Neural cell (in vitro differentiated cells): ENCODE data around the gene OR52E8. TPM values are rescaled to one million over a fixed set of nuclear protein-coding genes. Genes with fewer than 3 reads are reported as not detected.

Experiments used
- H2AFZ ChIP-seq: fragments of 200-600, 300-800 bp; sonication (generic), shearing (Covaris generic); 2 replicates; pipeline ENCODE4 v1.6.0; 2014; ENCODE audit warnings: low read depth, mild to moderate bottlenecking, antibody characterized with exemption, low read length, moderate library complexity
- H3F3A ChIP-seq: fragments of 200-600 bp; shearing (Covaris generic); 2 replicates; pipeline ENCODE4 v1.6.1; 2016; ENCODE audit warnings: mild to moderate bottlenecking, moderate library complexity, mixed read lengths, antibody characterized with exemption, low read length; ENCODE audit not compliant: insufficient read depth, poor library complexity, severe bottlenecking
- H3K27ac ChIP-seq: fragments of 200-600, 300-800 bp; sonication (generic), shearing (Covaris generic); 2 replicates; pipeline ENCODE4 v1.5.1; 2014; ENCODE audit warnings: mild to moderate bottlenecking, low read length, moderate library complexity
- H3K27me3 ChIP-seq: fragments of 300-800, 200-600 bp; sonication (generic), shearing (Covaris generic); 2 replicates; pipeline ENCODE4 v1.6.0; 2014; ENCODE audit warnings: mild to moderate bottlenecking, low read depth, low read length, moderate library complexity; ENCODE audit not compliant: insufficient read depth
- H3K36me3 ChIP-seq: fragments of 300-800, 200-600 bp; sonication (generic), shearing (Covaris generic); 2 replicates; pipeline ENCODE4 v1.5.1; 2014; ENCODE audit warnings: mild to moderate bottlenecking, antibody characterized with exemption, low read length, moderate library complexity; ENCODE audit not compliant: insufficient read depth
- H3K4me2 ChIP-seq: fragments of 300-800, 200-600 bp; sonication (generic), shearing (Covaris generic); 2 replicates; pipeline ENCODE4 v1.6.0; 2014; ENCODE audit warnings: mild to moderate bottlenecking, low read length
- H3K4me3 ChIP-seq: fragments of 300-800, 200-600 bp; sonication (generic), shearing (Covaris generic); 2 replicates; pipeline ENCODE4 v1.5.1; 2014; ENCODE audit warnings: mild to moderate bottlenecking, low read length, moderate library complexity
- H3K79me2 ChIP-seq: fragments of 200-600 bp; shearing (Covaris generic); replicated peaks from 2 replicates; pipeline ENCODE4 v1.6.0; 2014; ENCODE audit warnings: mild to moderate bottlenecking, low read length, moderate library complexity; ENCODE audit not compliant: insufficient read depth
- H3K9ac ChIP-seq: fragments of 300-800, 200-600 bp; sonication (generic), shearing (Covaris generic); 2 replicates; pipeline ENCODE4 v1.6.1; 2016; ENCODE audit warnings: mild to moderate bottlenecking, low read length, mixed read lengths
- H3K9me2 ChIP-seq: fragments of 200-600 bp; shearing (Covaris generic); 2 replicates; pipeline ENCODE4 v1.6.1; 2016; ENCODE audit warnings: mild to moderate bottlenecking, low read length, mixed read lengths; ENCODE audit not compliant: insufficient read depth
- H3K9me3 ChIP-seq: fragments of 200-600, 300-800 bp; sonication (generic), shearing (Covaris generic); 2 replicates; pipeline ENCODE4 v1.6.1; 2016; ENCODE audit warnings: mild to moderate bottlenecking, mixed run types, low read length, moderate library complexity, mixed read lengths
- H4K20me1 ChIP-seq: fragments of 200-600 bp; shearing (Covaris generic); 2 replicates; pipeline ENCODE4 v1.6.1; 2016; ENCODE audit warnings: mild to moderate bottlenecking, mixed run types; ENCODE audit not compliant: insufficient read depth
- CTCF ChIP-seq: fragments of 450-650 bp; IDR thresholded peaks from 2 replicates; pipeline ENCODE4 v1.5.1; 2014; ENCODE audit warnings: antibody characterized with exemption, mild to moderate bottlenecking, moderate library complexity; ENCODE audit not compliant: poor library complexity, severe bottlenecking
- EP300 ChIP-seq: fragments of 450-650 bp; conservative IDR thresholded peaks from 2 replicates; pipeline ENCODE4 v1.6.1; 2014; ENCODE audit warnings: antibody characterized with exemption, mild to moderate bottlenecking, moderate library complexity; ENCODE audit not compliant: poor library complexity, severe bottlenecking
- EZH2 ChIP-seq: fragments of 200-600, 300-800 bp; shearing (Covaris generic), sonication (generic); IDR thresholded peaks from 2 replicates; pipeline ENCODE4 v1.6.1; 2014; ENCODE audit warnings: antibody characterized with exemption, low read length, borderline replicate concordance, mild to moderate bottlenecking; ENCODE audit not compliant: insufficient read depth, poor library complexity, severe bottlenecking
- MXI1 ChIP-seq: fragments of 450-650 bp; conservative IDR thresholded peaks from 2 replicates; pipeline ENCODE4 v1.6.1; 2014; ENCODE audit warnings: antibody characterized with exemption, mild to moderate bottlenecking; ENCODE audit not compliant: poor library complexity, severe bottlenecking
- POLR2AphosphoS5 ChIP-seq: IDR thresholded peaks from 2 replicates; pipeline ENCODE4 v1.6.1; 2012
- RAD21 ChIP-seq: fragments of 450-650 bp; conservative IDR thresholded peaks from 2 replicates; pipeline ENCODE4 v1.6.1; 2014; ENCODE audit warnings: antibody characterized with exemption, mild to moderate bottlenecking, moderate library complexity
- REST ChIP-seq: IDR thresholded peaks from 2 replicates; pipeline ENCODE4 v1.6.1; 2012; ENCODE audit warnings: borderline replicate concordance
- SMC3 ChIP-seq: fragments of 450-650 bp; conservative IDR thresholded peaks from 2 replicates; pipeline ENCODE4 v1.6.1; 2014; ENCODE audit warnings: antibody characterized with exemption, mild to moderate bottlenecking, moderate library complexity; ENCODE audit not compliant: poor library complexity
- TAF1 ChIP-seq: IDR thresholded peaks from 2 replicates; pipeline ENCODE4 v1.6.1; 2012; ENCODE audit warnings: low read depth
- polyA plus RNA-seq: library from polyadenylated mRNA; depleted of rRNA; stranded (reverse); fragments of >200 nt; gene quantifications from 2 replicates; pipeline ENCODE4 v1.2.3, GENCODE V29; 2014

OR52E8 gene
- polyA plus RNA-seq, 1 donor from 2014 or later, result not detected

GRCh38 chr11:5865826-5866225 lies 8.3 kb upstream of the OR52E8 start:
- Histone ChIP-seq H4K20me1 (no peaks in the 10 kb centered on the region), H2AFZ (no peak overlapping the region), H3F3A (no peaks in the 10 kb centered on the region), H3K9ac (no peak overlapping the region), H3K9me2 (no peaks in the 10 kb centered on the region), H3K36me3 (no peaks in the 10 kb centered on the region), H3K27ac (no peak overlapping the region), H3K79me2 (no peaks in the 10 kb centered on the region), H3K4me2 (no peak overlapping the region), H3K27me3 (no peaks in the 10 kb centered on the region), H3K4me3 (no peak overlapping the region), H3K9me3 (no peaks in the 10 kb centered on the region)
- TF ChIP-seq CTCF, result no peak
- TF ChIP-seq SMC3, result no peak
- TF ChIP-seq MXI1, result no peak
- no peak for TF ChIP-seq POLR2AphosphoS5
- TF ChIP-seq RAD21, result no peak
- no peak for TF ChIP-seq TAF1
- no peak for TF ChIP-seq EZH2
- no peak for TF ChIP-seq REST
- no peak for TF ChIP-seq EP300

- Histone ChIP-seq H4K20me1 (no peaks in the 10 kb centered on the region), H3K79me2 (no peaks in the 10 kb centered on the region), H3K9ac (no peak overlapping the region), H3F3A (no peaks in the 10 kb centered on the region), H3K27ac (no peak overlapping the region), H3K9me3 (no peaks in the 10 kb centered on the region), H3K4me2 (no peak overlapping the region), H3K27me3 (no peaks in the 10 kb centered on the region), H3K36me3 (no peaks in the 10 kb centered on the region), H3K9me2 (no peaks in the 10 kb centered on the region), H3K4me3 (no peak overlapping the region), H2AFZ (no peak overlapping the region)
- TF ChIP-seq TAF1 (no peak), EP300 (no peak), REST (no peak), SMC3 (no peak), RAD21 (no peak), CTCF (no peak), EZH2 (no peak), POLR2AphosphoS5 (no peak), MXI1 (no peak)
Observed at GRCh38 chr11:5851002-5851401, 6.5 kb downstream of the OR52E8 start.
